IPS-18a (cell line): ENCODE data around the gene SEC14L6.

Source experiments
- H3K27ac ChIP-seq: one replicate; pipeline ENCODE4 v1.5.1; 2013; ENCODE audit warnings: low read length
- H3K27me3 ChIP-seq: one replicate; pipeline ENCODE4 v1.6.1; 2013; ENCODE audit warnings: mild to moderate bottlenecking, low read length; ENCODE audit not compliant: control insufficient read depth, insufficient read depth
- H3K36me3 ChIP-seq: one replicate; pipeline ENCODE4 v1.6.1; 2013; ENCODE audit warnings: low read depth, low read length; ENCODE audit not compliant: control insufficient read depth
- H3K4me1 ChIP-seq: one replicate; pipeline ENCODE4 v1.6.1; 2013; ENCODE audit warnings: low read depth, low read length; ENCODE audit not compliant: control insufficient read depth
- H3K4me3 ChIP-seq: one replicate; pipeline ENCODE4 v1.5.1; 2013; ENCODE audit warnings: low read length
- H3K9ac ChIP-seq: one replicate; pipeline ENCODE4 v1.6.1; 2013; ENCODE audit warnings: mild to moderate bottlenecking, low read length, moderate library complexity
- H3K9me3 ChIP-seq: one replicate; pipeline ENCODE4 v1.6.1; 2013; ENCODE audit warnings: low read depth, low read length; ENCODE audit not compliant: control insufficient read depth

SEC14L6 gene

GRCh38 chr22:30486661-30487115 lies 59.9 kb downstream of the SEC14L6 start:
- Histone ChIP-seq H3K4me3 (no peak overlapping the region), H3K9me3 (no peaks in the 10 kb centered on the region), H3K4me1 (no peaks in the 10 kb centered on the region), H3K9ac (no peak overlapping the region), H3K36me3 (no peaks in the 10 kb centered on the region), H3K27me3 (no peaks in the 10 kb centered on the region), H3K27ac (no peak overlapping the region)

- Histone ChIP-seq H3K9me3 (no peaks in the 10 kb centered on the region), H3K27me3 (no peaks in the 10 kb centered on the region), H3K36me3 (no peaks in the 10 kb centered on the region), H3K27ac (no peak overlapping the region), H3K4me1 (no peaks in the 10 kb centered on the region), H3K4me3 (no peak overlapping the region), H3K9ac (no peak overlapping the region)
These were observed 60.4 kb downstream of the SEC14L6 start for GRCh38 chr22:30486118-30486517.

GRCh38 chr22:30485362-30485988 lies 61.1 kb downstream of the SEC14L6 start:
- Histone ChIP-seq H3K27ac (no peak overlapping the region), H3K36me3 (no peaks in the 10 kb centered on the region), H3K4me3 (no peak overlapping the region), H3K27me3 (no peaks in the 10 kb centered on the region), H3K9me3 (no peaks in the 10 kb centered on the region), H3K9ac (no peak overlapping the region), H3K4me1 (no peaks in the 10 kb centered on the region)

- no peaks in the 10 kb centered on the region for H3K36me3 ChIP-seq
- H3K4me3 ChIP-seq, result no peak overlapping the region
- H3K9me3 ChIP-seq, result no peaks in the 10 kb centered on the region
- no peaks in the 10 kb centered on the region for H3K27me3 ChIP-seq
- no peak overlapping the region for H3K9ac ChIP-seq
- H3K4me1 ChIP-seq, result no peaks in the 10 kb centered on the region
- no peak overlapping the region for H3K27ac ChIP-seq
These were observed 63.4 kb downstream of the SEC14L6 start for GRCh38 chr22:30483169-30483568.

- Histone ChIP-seq H3K9me3 (no peaks in the 10 kb centered on the region), H3K4me3 (no peak overlapping the region), H3K27me3 (no peaks in the 10 kb centered on the region), H3K4me1 (no peaks in the 10 kb centered on the region), H3K9ac (no peak overlapping the region), H3K27ac (no peak overlapping the region), H3K36me3 (no peaks in the 10 kb centered on the region)
These were observed 64.8 kb downstream of the SEC14L6 start for GRCh38 chr22:30481711-30482110.

GRCh38 chr22:30479981-30480380 lies 66.6 kb downstream of the SEC14L6 start:
- no peaks in the 10 kb centered on the region for H3K4me1 ChIP-seq
- no peak overlapping the region for H3K27ac ChIP-seq
- H3K9me3 ChIP-seq, result no peaks in the 10 kb centered on the region
- H3K4me3 ChIP-seq, result no peak overlapping the region
- H3K27me3 ChIP-seq, result no peaks in the 10 kb centered on the region
- no peak overlapping the region for H3K9ac ChIP-seq
- H3K36me3 ChIP-seq, result no peaks in the 10 kb centered on the region

GRCh38 chr22:30474683-30475424 lies 71.7 kb downstream of the SEC14L6 start:
- Histone ChIP-seq H3K9me3 (no peaks in the 10 kb centered on the region), H3K36me3 (no peaks in the 10 kb centered on the region), H3K27me3 (no peaks in the 10 kb centered on the region), H3K4me1 (no peaks in the 10 kb centered on the region), H3K9ac (no peak overlapping the region), H3K4me3 (no peak overlapping the region), H3K27ac (no peak overlapping the region)

- Histone ChIP-seq H3K9me3 (no peaks in the 10 kb centered on the region), H3K4me3 (no peak overlapping the region), H3K9ac (no peak overlapping the region), H3K27me3 (no peaks in the 10 kb centered on the region), H3K36me3 (no peaks in the 10 kb centered on the region), H3K4me1 (no peaks in the 10 kb centered on the region), H3K27ac (no peak overlapping the region)
These were observed 72.4 kb downstream of the SEC14L6 start for GRCh38 chr22:30474121-30474520.

- no peaks in the 10 kb centered on the region for H3K27me3 ChIP-seq
- H3K9ac ChIP-seq, result no peak overlapping the region
- no peak overlapping the region for H3K27ac ChIP-seq
- H3K4me1 ChIP-seq, result no peaks in the 10 kb centered on the region
- no peak overlapping the region for H3K4me3 ChIP-seq
- H3K36me3 ChIP-seq, result no peaks in the 10 kb centered on the region
- no peaks in the 10 kb centered on the region for H3K9me3 ChIP-seq
These were observed 73.4 kb downstream of the SEC14L6 start for GRCh38 chr22:30472994-30473720.
